ENCODE measurements around the gene SIK3.
A peak's percentile ranks its signal among the peaks of the same experiment; 100 is the strongest.

The SIK3 gene

GRCh38 chr11:116888024-116888423 is 210.2 kb downstream of the SIK3 start:
- no peak for DNase-seq

- no peak for DNase-seq
Observed at GRCh38 chr11:116885951-116886655, 212.1 kb downstream of the SIK3 start.

GRCh38 chr11:116882386-116882785 is 215.8 kb downstream of the SIK3 start:
- DNase-seq = no peak

- no peak for DNase-seq
Observed at GRCh38 chr11:116881143-116881542, 217.1 kb downstream of the SIK3 start.

- peak; percentile 56 for DNase-seq
Observed at GRCh38 chr11:116879800-116880625, 218.2 kb downstream of the SIK3 start.

- no peak for DNase-seq
Observed at GRCh38 chr11:116876656-116877055, 221.6 kb downstream of the SIK3 start.

GRCh38 chr11:116875194-116875593 is 223.0 kb downstream of the SIK3 start:
- no peak for DNase-seq

- DNase-seq = no peak
Observed at GRCh38 chr11:116874251-116874650, 224.0 kb downstream of the SIK3 start.

GRCh38 chr11:116873381-116873780 is 224.8 kb downstream of the SIK3 start:
- no peak for DNase-seq

- no peak for DNase-seq
Observed at GRCh38 chr11:116871248-116871647, 227.0 kb downstream of the SIK3 start.

GRCh38 chr11:116870054-116870453 is 228.2 kb downstream of the SIK3 start:
- no peak for DNase-seq

GRCh38 chr11:116869610-116870009 is 228.6 kb downstream of the SIK3 start:
- DNase-seq = no peak

GRCh38 chr11:116868066-116868465 is 230.2 kb downstream of the SIK3 start:
- DNase-seq = no peak

- DNase-seq = no peak
Observed at GRCh38 chr11:116867619-116868018, 230.6 kb downstream of the SIK3 start.

GRCh38 chr11:116866804-116867455 is 231.3 kb downstream of the SIK3 start:
- DNase-seq = no peak

- no peak for DNase-seq
Observed at GRCh38 chr11:116865696-116866095, 232.5 kb downstream of the SIK3 start.

GRCh38 chr11:116864531-116864930 is 233.7 kb downstream of the SIK3 start:
- no peak for DNase-seq

- DNase-seq = no peak
Observed at GRCh38 chr11:116862951-116863350, 235.3 kb downstream of the SIK3 start.

- no peak for DNase-seq
Observed at GRCh38 chr11:116862185-116862584, 236.0 kb downstream of the SIK3 start.

GRCh38 chr11:116861539-116861938 is 236.7 kb downstream of the SIK3 start:
- DNase-seq = no peak

- DNase-seq = no peak
Observed at GRCh38 chr11:116860303-116860702, 237.9 kb downstream of the SIK3 start.

GRCh38 chr11:116859175-116859574 is 239.1 kb downstream of the SIK3 start:
- DNase-seq = no peak

GRCh38 chr11:116857936-116858335 is 240.3 kb downstream of the SIK3 start:
- DNase-seq = no peak

- DNase-seq = no peak
Observed at GRCh38 chr11:116857316-116857715, 240.9 kb downstream of the SIK3 start.

Data from NCI-H1436 (cell line).